H1 (cell line): ENCODE data around the gene SLCO2A1. TPM values are rescaled to one million over a fixed set of nuclear protein-coding genes. Genes with fewer than 3 reads are reported as not detected.

Experiments
- CTCF ChIA-PET: fragments of 300-600 bp; sonication (Branson Sonifier 250); formaldehyde crosslinking; loops from one replicate; lab custom pipeline; 2021; ENCODE audit not compliant: partially characterized antibody; lab: Charles Lee
- POLR2A ChIA-PET: fragments of 300-600 bp; sonication (Branson Sonifier 250); formaldehyde crosslinking; loops from one replicate; lab custom pipeline; 2021; ENCODE audit warnings: inconsistent platforms; ENCODE audit not compliant: partially characterized antibody; lab: Charles Lee
- DNase-seq, 2 experiments: peaks; one replicate each; pipeline versions ENCODE4 v3.0.0 to v3.0.0-alpha.2; 2010 to 2022; ENCODE audit warnings: low spot score in 2 of 2, low read depth in 1 of 2, mixed read lengths in 1 of 2
- FAIRE-seq: peaks from 2 replicates; lab custom pipeline; 2011; peaks lifted over from hg19 to GRCh38; lab: Jason Lieb, UNC
- H2AFZ ChIP-seq: 2 replicates; pipeline ENCODE4 v1.8.1; 2012; ENCODE audit warnings: low read length, inconsistent platforms
- H2AK5ac ChIP-seq: 2 replicates; pipeline ENCODE4 v1.6.1; 2013; ENCODE audit warnings: low read depth, low read length
- H2BK120ac ChIP-seq: replicated peaks from 2 replicates; pipeline ENCODE3; 2013; ENCODE audit warnings: low read depth, low read length, inconsistent platforms
- H2BK12ac ChIP-seq: 2 replicates; pipeline ENCODE4 v1.6.1; 2013; ENCODE audit warnings: low read depth, low read length
- H2BK15ac ChIP-seq: 2 replicates; pipeline ENCODE4 v1.6.1; 2013; ENCODE audit warnings: low read length
- H2BK20ac ChIP-seq: 2 replicates; pipeline ENCODE4 v1.6.1; 2013; ENCODE audit warnings: low read length
- H2BK5ac ChIP-seq: 2 replicates; pipeline ENCODE4 v1.6.1; 2013; ENCODE audit warnings: low read depth, low read length
- H3K14ac ChIP-seq: 2 replicates; pipeline ENCODE4 v1.6.1; 2013; ENCODE audit warnings: inconsistent platforms; ENCODE audit not compliant: insufficient read length
- H3K18ac ChIP-seq: 2 replicates; pipeline ENCODE4 v1.6.1; 2013; ENCODE audit warnings: low read length; ENCODE audit errors: extremely low read depth
- H3K23ac ChIP-seq: 2 replicates; pipeline ENCODE4 v1.6.1; 2013; ENCODE audit warnings: inconsistent platforms; ENCODE audit not compliant: insufficient read length
- H3K23me2 ChIP-seq: 2 replicates; pipeline ENCODE4 v1.6.1; 2013; ENCODE audit warnings: low read depth, low read length
- H3K27ac ChIP-seq: 2 replicates; pipeline ENCODE4 v1.6.1; 2011; ENCODE audit warnings: low read depth, low read length, inconsistent platforms
- H3K27me3 ChIP-seq, 4 experiments: replicated peaks in 1 of 4; 1 replicate in 1 of 4; 2 replicates in 3 of 4; pipeline versions ENCODE4 v1.6.1 to v1.8.1; 2011 to 2013; ENCODE audit warnings: low read length in 3 of 4, mild to moderate bottlenecking in 3 of 4, inconsistent platforms in 2 of 4, mixed read lengths in 2 of 4, moderate library complexity in 1 of 4; ENCODE audit not compliant: control insufficient read depth in 3 of 4, insufficient read depth in 3 of 4; ENCODE audit errors: extremely low read depth in 1 of 4
- H3K36me3 ChIP-seq, 4 experiments: 2 replicates each; pipeline versions ENCODE4 v1.6.1 to v1.8.1; 2011 to 2013; ENCODE audit warnings: mild to moderate bottlenecking in 4 of 4, low read length in 3 of 4, moderate library complexity in 2 of 4, control low read depth in 1 of 4, inconsistent platforms in 1 of 4; ENCODE audit not compliant: insufficient read depth in 4 of 4, control insufficient read depth in 2 of 4
- H3K4ac ChIP-seq: replicated peaks from 2 replicates; pipeline ENCODE3; 2013; ENCODE audit warnings: low read length, low read depth, mixed read lengths, inconsistent platforms; ENCODE audit not compliant: insufficient read length
- H3K4me1 ChIP-seq, 4 experiments: replicated peaks in 1 of 4; 1 replicate in 1 of 4; 2 replicates in 3 of 4; pipeline versions ENCODE4 v1.6.1 to v1.8.1; 2011 to 2013; ENCODE audit warnings: low read length in 3 of 4, inconsistent platforms in 2 of 4, mixed read lengths in 1 of 4; ENCODE audit not compliant: insufficient read depth in 4 of 4, control insufficient read depth in 3 of 4
- H3K4me2 ChIP-seq, 2 experiments: 2 replicates each; pipeline versions ENCODE4 v1.6.1 to v1.8.1; 2011 to 2013; ENCODE audit warnings: low read depth in 2 of 2, low read length in 2 of 2, control low read depth in 1 of 2, inconsistent platforms in 1 of 2, mild to moderate bottlenecking in 1 of 2; ENCODE audit not compliant: insufficient read depth in 1 of 2
- H3K4me3 ChIP-seq, 4 experiments: fragments of 200-600, 300-600 bp in 1 of 4; sonication (generic), shearing (Covaris generic), sonication (Bioruptor Twin) in 1 of 4; 2 replicates each; pipeline versions ENCODE4 v1.5.1 to v1.8.1; 2011 to 2016; ENCODE audit warnings: low read length in 4 of 4, low read depth in 3 of 4, control low read depth in 2 of 4, inconsistent platforms in 2 of 4, mild to moderate bottlenecking in 2 of 4, mixed read lengths in 1 of 4, moderate library complexity in 1 of 4; ENCODE audit not compliant: insufficient read depth in 2 of 4; ENCODE audit errors: extremely low read depth in 1 of 4
- H3K56ac ChIP-seq: replicated peaks from 2 replicates; pipeline ENCODE3; 2013; ENCODE audit warnings: low read depth, mild to moderate bottlenecking, mixed read lengths, low read length, inconsistent platforms; ENCODE audit not compliant: insufficient read length
- H3K79me1 ChIP-seq: 2 replicates; pipeline ENCODE4 v1.6.1; 2013; ENCODE audit warnings: low read depth, low read length, control low read depth
- H3K79me2 ChIP-seq, 2 experiments: 2 replicates each; pipeline versions ENCODE4 v1.6.1 to v1.8.1; 2012 to 2013; ENCODE audit warnings: low read length in 2 of 2, mild to moderate bottlenecking in 2 of 2, inconsistent platforms in 1 of 2; ENCODE audit not compliant: insufficient read depth in 2 of 2, control insufficient read depth in 1 of 2
- H3K9ac ChIP-seq, 4 experiments: replicated peaks in 1 of 4; 1 replicate in 1 of 4; 2 replicates in 3 of 4; pipeline versions ENCODE4 v1.6.1 to v1.8.1; 2011 to 2013; ENCODE audit warnings: low read depth in 3 of 4, low read length in 3 of 4, control low read depth in 2 of 4, mild to moderate bottlenecking in 2 of 4, moderate library complexity in 2 of 4, inconsistent platforms in 1 of 4; ENCODE audit errors: extremely low read depth in 1 of 4
- H3K9me3 ChIP-seq, 2 experiments: 2 replicates each; pipeline versions ENCODE4 v1.6.1 to v1.8.1; 2012 to 2013; ENCODE audit warnings: mild to moderate bottlenecking in 2 of 2, moderate library complexity in 2 of 2, control low read depth in 1 of 2, inconsistent platforms in 1 of 2, low read depth in 1 of 2, low read length in 1 of 2, mixed read lengths in 1 of 2; ENCODE audit not compliant: insufficient read depth in 2 of 2
- H4K20me1 ChIP-seq, 2 experiments: replicated peaks in 1 of 2; 2 replicates each; pipeline versions ENCODE3 to v1.8.1; 2011 to 2013; ENCODE audit warnings: inconsistent platforms in 2 of 2, low read length in 2 of 2, mild to moderate bottlenecking in 1 of 2; ENCODE audit not compliant: insufficient read depth in 2 of 2, control insufficient read depth in 1 of 2
- H4K5ac ChIP-seq: 2 replicates; pipeline ENCODE4 v1.6.1; 2013; ENCODE audit warnings: low read length, low read depth, mixed read lengths, inconsistent platforms; ENCODE audit not compliant: insufficient read length
- H4K8ac ChIP-seq: 2 replicates; pipeline ENCODE4 v1.8.0; 2013; ENCODE audit warnings: mild to moderate bottlenecking, moderate library complexity, low read length, inconsistent platforms; ENCODE audit not compliant: insufficient read depth; ENCODE audit errors: extremely low read depth
- H4K91ac ChIP-seq: replicated peaks from 2 replicates; pipeline ENCODE3; 2013; ENCODE audit warnings: low read length, mixed read lengths, inconsistent platforms; ENCODE audit not compliant: insufficient read length
- CHD1 ChIP-seq: IDR thresholded peaks from 2 replicates; pipeline ENCODE4 v1.6.1; 2012; ENCODE audit warnings: low read depth, low read length, improper control_type of control experiment
- CTBP2 ChIP-seq: IDR thresholded peaks from 2 replicates; pipeline ENCODE4 v1.7.0; 2011; ENCODE audit warnings: borderline replicate concordance, mild to moderate bottlenecking, moderate library complexity, mixed read lengths, low read length; ENCODE audit not compliant: insufficient read depth, insufficient read length
- EZH2 ChIP-seq: fragments of 200-600 bp; sonication (generic); IDR thresholded peaks from 2 replicates; pipeline ENCODE4 v1.7.1; 2012; ENCODE audit warnings: low read depth, mild to moderate bottlenecking, moderate library complexity, low read length, inconsistent platforms; ENCODE audit not compliant: severe bottlenecking
- GABPA ChIP-seq: IDR thresholded peaks from 2 replicates; pipeline ENCODE4 v1.6.1; 2011; ENCODE audit warnings: mild to moderate bottlenecking, low read length, moderate library complexity, borderline replicate concordance; ENCODE audit not compliant: insufficient read depth
- KDM1A ChIP-seq: fragments of 200-600, 300-600 bp; sonication (generic); IDR thresholded peaks from 2 replicates; pipeline ENCODE4 v1.7.1; 2016; ENCODE audit warnings: mild to moderate bottlenecking, low read length, borderline replicate concordance
- NRF1 ChIP-seq: IDR thresholded peaks from 2 replicates; pipeline ENCODE4 v1.6.1; 2011; ENCODE audit warnings: mild to moderate bottlenecking, low read depth, low read length, improper control_type of control experiment
- POLR2AphosphoS5 ChIP-seq: IDR thresholded peaks from 2 replicates; pipeline ENCODE4 v1.6.1; 2011; ENCODE audit warnings: low read depth, low read length
- SAP30 ChIP-seq: fragments of 300-600 bp; sonication (generic); IDR thresholded peaks from 2 replicates; pipeline ENCODE4 v1.7.1; 2012; ENCODE audit warnings: low read length, moderate library complexity, mild to moderate bottlenecking, inconsistent platforms; ENCODE audit not compliant: insufficient read depth, insufficient replicate concordance
- TAF7 ChIP-seq: optimal IDR thresholded peaks from 2 replicates; pipeline ENCODE3; 2011; ENCODE audit warnings: low read depth, mild to moderate bottlenecking, inconsistent platforms, low read length, moderate library complexity, borderline replicate concordance
- WGBS, 2 experiments: shearing (Covaris generic) in 1 of 2; methylation state at CpG; one replicate each; pipeline versions ENCODE4 v1.1.6 to v1.1.7; 2013 to 2015; ENCODE audit warnings: low lambda C conversion rate in 2 of 2, mixed read lengths in 2 of 2, inconsistent platforms in 1 of 2, low coverage in 1 of 2, missing lambda C conversion rate in 1 of 2; ENCODE audit not compliant: insufficient replicate concordance in 2 of 2, insufficient coverage in 1 of 2, insufficient read length in 1 of 2; ENCODE audit errors: extremely low coverage in 1 of 2, missing lambda C conversion rate in 1 of 2; 5-methylcytosine and 5-hydroxymethylcytosine counted together
- polyA plus RNA-seq, 7 experiments: library from polyadenylated mRNA; depleted of rRNA in 3 of 7; stranded (reverse) in 5 of 7; unstranded in 2 of 7; fragments of >200 nt in 5 of 7; fragments of 200-250 nt in 2 of 7; gene quantifications; 1 replicate in 5 of 7; 2 replicates in 1 of 7; 4 replicates in 1 of 7; pipeline versions ENCODE4 v1.2.1 to v1.2.3, GENCODE V29; 2011 to 2013; ENCODE audit warnings: missing spikeins in 2 of 7, mixed read lengths in 2 of 7
- total RNA-seq: library from RNA; stranded (reverse); fragmentation: NEBNext Ultra II Directional; extraction: Animal tissue kit (Norgen Biotek cat#: 25700); gene quantifications from 2 replicates; pipeline ENCODE4 v1.2.1, GENCODE V29; 2021

Gene SLCO2A1
- total and polyA plus RNA-seq, 2 of the 8 experiments (the other 6 are each of a cell fraction or from before 2014, with no cell fraction given), result 1.1 to 2.3 TPM

GRCh38 chr3:133935843-133936769 lies 93.6 kb downstream of the SLCO2A1 start:
- H4K20me1 ChIP-seq, result no peaks in the 10 kb centered on the region
- no peak overlapping the region for H3K4me2 ChIP-seq
- H3K56ac ChIP-seq, result no peak overlapping the region
- H2BK20ac ChIP-seq, result no peak overlapping the region
- DNase-seq (peak in 1 of 2 experiments; percentile 26), FAIRE-seq (no peak)
- H3K27me3 ChIP-seq, result no peaks in the 10 kb centered on the region
- no peak overlapping the region for H3K23ac ChIP-seq
- no peak overlapping the region for H2BK5ac ChIP-seq
- H4K5ac ChIP-seq, result no peak overlapping the region
- H3K4ac ChIP-seq, result no peak overlapping the region
- no peaks in the 10 kb centered on the region for H3K9me3 ChIP-seq
- no peak overlapping the region for H2AFZ ChIP-seq
- no peak overlapping the region for H3K4me3 ChIP-seq
- H3K79me1 ChIP-seq, result no peaks in the 10 kb centered on the region
- H2BK120ac ChIP-seq, result no peak overlapping the region
- H4K8ac ChIP-seq, result no peak overlapping the region; the same call in 1 of the 2 replicates
- no peak overlapping the region for H3K18ac ChIP-seq
- CTCF ChIA-PET, result interaction anchor here (0.6 to 2.9 kb wide), 9 partner anchors 19 to 819 kb away, joined by 3 to 13 read pairs (median 3); no protein-coding TSS in a partner anchor
- whole genome bisulfite sequencing, 2 experiments, result 83% methylated on average over 13 of the region's 13 CpGs; no CpG with 5 or more reads in 1 of the 2 experiments
- no peak overlapping the region for H3K27ac ChIP-seq
- H3K23me2 ChIP-seq, result no peaks in the 10 kb centered on the region
- H3K79me2 ChIP-seq, result no peaks in the 10 kb centered on the region
- no peaks in the 10 kb centered on the region for H3K36me3 ChIP-seq
- no peak overlapping the region for H2BK15ac ChIP-seq
- H2BK12ac ChIP-seq, result no peak overlapping the region
- H3K4me1 ChIP-seq, result no peaks in the 10 kb centered on the region
- H3K14ac ChIP-seq, result no peak overlapping the region
- POLR2A ChIA-PET, result no interaction called here
- no peak overlapping the region for H3K9ac ChIP-seq
- H2AK5ac ChIP-seq, result no peak overlapping the region
- no peak overlapping the region for H4K91ac ChIP-seq
- TF ChIP-seq GABPA, result no peak
- TF ChIP-seq SAP30, result no peak
- TF ChIP-seq CTBP2, result no peak
- TF ChIP-seq POLR2AphosphoS5, result no peak
- no peak for TF ChIP-seq NRF1
- TF ChIP-seq CHD1, result no peak
- no peak for TF ChIP-seq EZH2
- TF ChIP-seq KDM1A, result no peak
- TF ChIP-seq TAF7, result no peak
